Lower leg skin (tissue), 4 donors: ENCODE results near the gene NONO. TPM values are rescaled to one million over a fixed set of nuclear protein-coding genes. Genes with fewer than 3 reads are reported as not detected.
"Not testable (repeated sequence)": the region's sequence is repeated elsewhere in the genome, so short reads cannot be mapped to it uniquely, and the experiment has no call there.

ENCODE experiments used
- DNase-seq, 2 donors: peaks; one replicate each; pipeline ENCODE4 v3.0.0-alpha.2; 2019; ENCODE audit warnings: low spot score in 2 of 2
- H3K4me3 ChIP-seq: fragments of 200-600 bp; sonication (generic); 2 replicates; pipeline ENCODE4 v1.5.1; 2017; ENCODE audit warnings: mild to moderate bottlenecking, low read depth; ENCODE audit not compliant: poor library complexity, severe bottlenecking
- POLR2A ChIP-seq, 2 donors: fragments of 450-650 bp; IDR thresholded peaks; one replicate each; pipeline ENCODE4 v1.6.1; 2016 to 2017; ENCODE audit warnings: antibody characterized with exemption in 2 of 2, mild to moderate bottlenecking in 1 of 2, moderate library complexity in 1 of 2
- WGBS, 2 donors: methylation state at CpG; one replicate each; pipeline ENCODE4 v1.1.5; 2018; 5-methylcytosine and 5-hydroxymethylcytosine counted together
- intact Hi-C: fragments of 100-400 bp; cut with DNase I; formaldehyde crosslinking; loops from one replicate; pipeline ENCODE4 v1.15.0; 2023; ENCODE audit warnings: low total_unique reads
- total RNA-seq, 4 donors: library from RNA; depleted of rRNA; stranded (reverse); fragments of >200 nt; gene quantifications; one replicate each; pipeline ENCODE4 v1.1.0, GENCODE V29; 2016
- TF ChIP-seq, protein P1 (sequence below), 3 donors: fragments of 450-650 bp; IDR thresholded peaks; one replicate each; pipeline ENCODE4 v1.5.1; 2016; ENCODE audit warnings: antibody characterized with exemption in 3 of 3, mild to moderate bottlenecking in 3 of 3, moderate library complexity in 2 of 3

Gene NONO
- total RNA-seq, 4 donors from 2014 or later: 166 to 216 (median 191) TPM

- peak in 1 of 2 donors; percentile 50 for DNase-seq
- H3K4me3 ChIP-seq: no peak within 1 kb of the TSS
- TF ChIP-seq POLR2A (IDR thresholded peaks at IDR 0.05): no peak
- TF ChIP-seq, protein P1, sequence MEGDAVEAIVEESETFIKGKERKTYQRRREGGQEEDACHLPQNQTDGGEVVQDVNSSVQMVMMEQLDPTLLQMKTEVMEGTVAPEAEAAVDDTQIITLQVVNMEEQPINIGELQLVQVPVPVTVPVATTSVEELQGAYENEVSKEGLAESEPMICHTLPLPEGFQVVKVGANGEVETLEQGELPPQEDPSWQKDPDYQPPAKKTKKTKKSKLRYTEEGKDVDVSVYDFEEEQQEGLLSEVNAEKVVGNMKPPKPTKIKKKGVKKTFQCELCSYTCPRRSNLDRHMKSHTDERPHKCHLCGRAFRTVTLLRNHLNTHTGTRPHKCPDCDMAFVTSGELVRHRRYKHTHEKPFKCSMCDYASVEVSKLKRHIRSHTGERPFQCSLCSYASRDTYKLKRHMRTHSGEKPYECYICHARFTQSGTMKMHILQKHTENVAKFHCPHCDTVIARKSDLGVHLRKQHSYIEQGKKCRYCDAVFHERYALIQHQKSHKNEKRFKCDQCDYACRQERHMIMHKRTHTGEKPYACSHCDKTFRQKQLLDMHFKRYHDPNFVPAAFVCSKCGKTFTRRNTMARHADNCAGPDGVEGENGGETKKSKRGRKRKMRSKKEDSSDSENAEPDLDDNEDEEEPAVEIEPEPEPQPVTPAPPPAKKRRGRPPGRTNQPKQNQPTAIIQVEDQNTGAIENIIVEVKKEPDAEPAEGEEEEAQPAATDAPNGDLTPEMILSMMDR (IDR thresholded peaks at IDR 0.05): no peak
- 50 to 60% methylated on average over 10 of the region's 10 CpGs for WGBS, 2 donors
- intact Hi-C loops: no loop called here
These were observed 17.9 kb downstream of the NONO start, which contains the start of gene ITGB1BP2 for GRCh38 chrX:71301195-71301924. Gene ITGB1BP2, plus strand, starts transcription at chrX:71301750. Its CDS starts 57 bp downstream, at chrX:71301807.

- DNase-seq: no peak
- H3K4me3 ChIP-seq: no peak overlapping the region
- WGBS, 2 donors: 70 to 83% methylated on average over 5 of the region's 5 CpGs
- TF ChIP-seq, protein P1 (IDR thresholded peaks at IDR 0.05): no peak
- intact Hi-C loops: no loop called here
These were observed 19.2 kb downstream of the NONO start for GRCh38 chrX:71302461-71303213.

- intact Hi-C loops: no loop called here
- 79 to 89% methylated on average over 2 of the region's 2 CpGs for WGBS, 2 donors
- TF ChIP-seq, protein P1 (IDR thresholded peaks at IDR 0.05): no peak
- TF ChIP-seq POLR2A (IDR thresholded peaks at IDR 0.05): no peak
- no peak for DNase-seq
- no peak overlapping the region for H3K4me3 ChIP-seq
These were observed 21.1 kb downstream of the NONO start for GRCh38 chrX:71304561-71304960.

- no peak overlapping the region for H3K4me3 ChIP-seq
- intact Hi-C loops: no loop called here
- no peak for DNase-seq
- TF ChIP-seq POLR2A (IDR thresholded peaks at IDR 0.05): no peak
- TF ChIP-seq, protein P1 (IDR thresholded peaks at IDR 0.05): no peak
- 83 to 94% methylated on average over 7 of the region's 7 CpGs for WGBS, 2 donors
These were observed 32.5 kb downstream of the NONO start for GRCh38 chrX:71315917-71316316.

DNA sequence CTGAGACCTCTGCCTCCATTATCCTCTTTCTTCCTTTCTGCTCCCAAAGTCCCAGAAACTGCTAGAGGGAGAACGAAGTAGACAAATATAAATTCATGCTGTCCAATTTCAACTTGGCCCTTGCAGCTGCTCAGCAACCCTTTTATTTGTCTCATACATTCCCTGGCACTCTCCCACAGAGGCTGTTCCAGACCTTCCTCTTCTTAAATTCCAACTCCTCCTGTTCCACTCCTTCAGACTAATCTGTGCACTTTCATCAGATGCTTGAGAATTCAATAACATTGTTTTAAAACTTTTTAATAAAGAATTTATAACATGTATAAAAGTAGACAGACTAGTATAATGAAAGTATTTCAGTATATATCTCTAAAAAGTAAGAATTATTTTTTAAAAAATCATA is 33.5 kb downstream of the NONO start:
- H3K4me3 ChIP-seq, intact Hi-C loops, DNase-seq: not testable (repeated sequence)
- WGBS, 2 donors: 20 to 37% methylated on average over 1 of the region's 1 CpG

DNA sequence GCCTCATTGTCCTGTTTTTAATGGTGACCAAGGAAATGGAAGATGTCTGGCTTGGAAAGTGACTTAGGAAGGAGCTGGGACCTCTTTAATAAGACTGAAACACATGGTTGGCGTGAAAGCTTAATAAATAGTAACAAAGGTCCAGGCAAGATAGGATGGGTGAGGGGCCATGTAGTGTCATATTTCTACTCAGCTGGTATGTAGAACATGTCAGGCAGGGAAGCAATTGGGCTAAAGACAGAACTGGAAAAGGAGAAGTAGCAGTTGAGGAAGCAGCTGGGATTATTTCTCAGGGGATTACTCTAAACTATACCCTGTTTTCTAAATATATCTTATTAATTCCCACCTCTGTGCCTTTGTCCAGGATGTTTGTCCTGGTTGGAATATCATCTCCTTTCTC is 36.7 kb downstream of the NONO start:
- intact Hi-C loops: no loop called here
- DNase-seq: no peak
- TF ChIP-seq POLR2A (IDR thresholded peaks at IDR 0.05): no peak
- TF ChIP-seq, protein P1 (IDR thresholded peaks at IDR 0.05): no peak
- WGBS, 2 donors: 91 to 94% methylated on average over 1 of the region's 1 CpG
- no peak overlapping the region for H3K4me3 ChIP-seq
